GM20431 (cell line): ENCODE data around the gene PSPC1.
"Not testable (repeated sequence)": the region's sequence is repeated elsewhere in the genome, so short reads cannot be mapped to it uniquely, and the experiment has no call there.

Experiments used
- in situ Hi-C: fragments of 300-500 bp; cut with MseI, MboI; formaldehyde crosslinking; loops from one replicate; pipeline ENCODE4 v1.15.0; 2020; ENCODE audit warnings: low sequenced_read_pairs; ENCODE audit not compliant: unreplicated experiment

PSPC1 gene

DNA sequence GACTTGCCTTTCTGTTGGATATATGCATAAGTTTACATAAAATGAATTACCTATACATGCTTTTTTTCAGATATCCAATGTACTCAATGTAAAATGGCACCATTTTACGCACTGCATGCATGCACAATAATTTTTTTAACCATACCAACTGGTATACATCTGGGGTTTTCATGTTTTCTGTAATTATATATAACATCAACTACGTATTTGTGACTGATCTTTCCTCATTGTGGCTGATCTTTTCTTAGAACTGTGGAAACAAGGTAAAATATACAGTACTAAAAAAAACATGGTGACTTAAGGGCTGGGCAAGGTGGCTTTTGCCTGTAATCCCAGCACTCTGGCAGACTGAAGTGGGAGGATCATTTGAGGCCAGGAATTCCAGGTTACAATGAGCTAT, 18.5 kb downstream of the PSPC1 start:
- in situ Hi-C loops, result no loop called here

DNA sequence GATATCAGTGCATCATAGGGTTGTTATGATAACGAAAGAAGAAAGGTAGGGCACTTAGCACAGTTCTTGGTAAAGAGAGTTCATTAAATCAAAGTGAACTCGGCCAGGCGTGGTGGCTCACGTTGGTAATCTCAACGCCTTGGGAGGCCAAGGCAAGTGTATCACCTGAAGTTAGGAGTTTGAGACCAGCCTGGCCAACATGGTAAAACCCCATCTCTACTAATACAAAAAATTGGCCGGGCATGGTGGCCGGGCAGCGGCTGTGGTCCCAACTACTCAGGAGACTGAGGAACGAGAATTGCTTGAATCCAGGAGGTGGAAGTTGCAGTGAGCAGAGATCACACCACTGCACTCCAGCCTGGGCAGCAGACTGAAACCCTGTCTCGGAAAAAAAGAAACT, 19.1 kb downstream of the PSPC1 start:
- in situ Hi-C loops, result no loop called here

DNA sequence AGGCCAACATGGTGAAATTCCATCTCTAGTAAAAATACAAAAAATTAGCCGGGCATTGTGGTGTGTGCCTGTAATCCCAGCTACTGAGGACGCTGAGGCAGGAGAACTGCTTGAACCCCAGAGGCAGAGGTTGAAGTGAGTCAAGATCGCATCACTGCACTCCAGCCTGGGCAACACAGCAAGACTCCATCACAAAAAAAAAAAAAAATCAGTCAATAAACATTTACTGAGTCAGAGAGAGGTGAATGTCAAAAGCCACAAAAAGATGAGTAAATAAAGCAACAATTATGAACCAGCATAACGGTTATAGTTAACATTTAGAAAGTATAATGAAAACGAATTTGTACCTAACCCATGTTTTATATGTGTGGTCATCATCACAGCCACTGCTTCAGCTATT, 23.1 kb downstream of the PSPC1 start:
- in situ Hi-C loops, result no loop called here

DNA sequence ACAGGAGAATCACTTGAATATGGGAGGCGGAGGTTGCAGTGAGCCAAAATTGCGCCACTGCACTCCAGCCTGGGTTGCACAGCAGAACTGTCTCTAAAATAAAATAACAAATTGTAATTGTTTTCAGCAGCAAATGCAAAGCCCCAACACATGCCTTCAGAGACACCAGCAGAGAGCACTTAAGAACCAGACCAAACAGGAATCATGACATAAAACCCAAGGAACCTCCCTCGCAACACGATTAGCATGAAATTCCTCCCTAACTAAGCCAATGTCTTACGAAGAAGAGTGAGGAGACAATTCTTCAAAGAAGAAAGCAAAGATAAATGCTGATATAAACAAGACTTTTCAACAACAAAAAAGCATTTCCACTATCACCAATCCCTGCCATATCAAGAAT, 40.1 kb downstream of the PSPC1 start:
- in situ Hi-C loops, result no loop called here

DNA sequence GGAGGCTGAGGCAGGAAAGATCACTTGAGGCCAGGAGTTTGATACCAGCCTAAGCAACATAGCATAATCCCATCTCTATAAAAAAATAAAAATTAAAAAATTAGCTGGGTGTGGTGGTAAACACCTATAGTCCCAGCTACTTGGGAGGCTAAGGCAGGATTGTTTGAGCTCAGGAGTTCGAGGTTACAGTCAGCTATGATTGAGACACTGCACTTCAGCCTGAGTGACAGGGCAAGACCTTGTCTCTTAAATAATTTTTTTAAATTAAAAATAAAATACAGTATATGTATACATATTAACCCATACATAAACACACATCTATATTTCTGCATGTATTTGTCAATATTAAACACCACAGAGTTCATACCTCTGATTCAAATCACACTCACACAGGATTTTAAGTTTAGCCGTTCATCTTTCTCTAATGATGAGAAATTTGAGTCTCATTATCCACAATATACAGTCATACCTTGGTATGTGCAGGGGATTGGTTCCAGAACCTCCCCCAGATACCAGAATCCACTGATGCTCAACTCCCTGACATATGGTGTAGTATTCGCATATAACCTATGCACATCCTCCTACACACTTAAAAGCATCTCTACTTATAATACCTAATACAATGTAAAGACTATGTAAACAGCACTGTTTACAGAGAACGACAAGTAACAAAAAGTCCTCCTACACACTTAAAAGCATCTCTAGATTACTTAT, 44.7 kb downstream of the PSPC1 start:
- in situ Hi-C loops, result no loop called here

DNA sequence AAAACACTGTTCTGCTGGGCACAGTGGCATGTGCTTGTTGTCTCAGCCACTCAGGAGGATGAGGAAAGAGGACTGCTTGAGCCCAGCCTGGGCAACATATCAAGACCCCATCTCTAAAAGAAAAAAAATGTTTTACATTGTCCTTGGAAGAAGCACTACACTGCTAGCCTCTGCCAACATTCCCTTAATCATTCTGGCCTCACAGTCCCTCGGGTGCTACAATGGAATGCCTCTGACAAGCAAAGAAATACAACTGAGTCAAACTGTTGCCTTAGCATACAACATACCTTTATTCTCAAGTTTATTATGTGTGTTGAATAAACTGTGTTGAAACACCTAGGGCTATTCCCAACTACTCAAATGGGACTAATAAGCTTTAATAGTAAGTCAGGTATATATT, 56.1 kb downstream of the PSPC1 start:
- in situ Hi-C loops, result no loop called here

DNA sequence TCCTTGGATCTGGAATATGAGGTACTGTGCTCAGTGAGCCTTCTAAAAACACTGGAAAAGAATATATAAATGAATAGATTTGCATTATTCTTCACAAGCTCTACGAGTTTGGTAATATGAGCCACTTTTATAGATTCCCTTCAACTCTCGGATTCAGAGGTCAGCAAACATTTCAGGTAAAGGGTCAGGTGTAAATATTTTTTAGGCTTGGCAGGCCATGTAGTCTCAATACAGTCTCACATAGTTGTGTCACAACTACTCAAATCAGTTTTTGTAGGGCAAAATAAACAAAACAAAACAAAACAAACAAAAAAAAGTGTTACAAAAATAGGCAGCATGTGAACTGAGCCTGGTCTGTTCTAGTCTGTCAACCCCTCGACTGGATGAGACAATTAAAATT, 57.4 kb downstream of the PSPC1 start:
- in situ Hi-C loops, result no loop called here

DNA sequence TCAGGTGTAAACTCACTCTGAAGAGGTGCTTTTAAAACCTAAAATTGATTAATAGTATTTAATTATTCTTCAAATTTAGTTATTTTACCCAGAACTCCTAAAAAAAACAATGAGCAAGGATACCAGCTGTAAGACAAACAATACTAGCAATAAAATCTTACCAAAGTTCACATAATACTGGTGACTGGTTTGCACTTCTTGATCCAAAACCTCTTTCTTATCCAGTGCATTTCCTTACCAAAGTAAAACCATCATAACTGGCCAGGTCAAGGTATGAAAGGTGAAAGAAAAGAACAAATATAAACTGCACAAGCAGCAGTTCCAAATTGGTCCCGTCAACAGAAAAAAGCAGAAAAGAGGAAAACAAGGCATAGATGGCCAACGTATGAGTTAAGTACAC, 62.7 kb downstream of the PSPC1 start:
- in situ Hi-C loops, result no loop called here

DNA sequence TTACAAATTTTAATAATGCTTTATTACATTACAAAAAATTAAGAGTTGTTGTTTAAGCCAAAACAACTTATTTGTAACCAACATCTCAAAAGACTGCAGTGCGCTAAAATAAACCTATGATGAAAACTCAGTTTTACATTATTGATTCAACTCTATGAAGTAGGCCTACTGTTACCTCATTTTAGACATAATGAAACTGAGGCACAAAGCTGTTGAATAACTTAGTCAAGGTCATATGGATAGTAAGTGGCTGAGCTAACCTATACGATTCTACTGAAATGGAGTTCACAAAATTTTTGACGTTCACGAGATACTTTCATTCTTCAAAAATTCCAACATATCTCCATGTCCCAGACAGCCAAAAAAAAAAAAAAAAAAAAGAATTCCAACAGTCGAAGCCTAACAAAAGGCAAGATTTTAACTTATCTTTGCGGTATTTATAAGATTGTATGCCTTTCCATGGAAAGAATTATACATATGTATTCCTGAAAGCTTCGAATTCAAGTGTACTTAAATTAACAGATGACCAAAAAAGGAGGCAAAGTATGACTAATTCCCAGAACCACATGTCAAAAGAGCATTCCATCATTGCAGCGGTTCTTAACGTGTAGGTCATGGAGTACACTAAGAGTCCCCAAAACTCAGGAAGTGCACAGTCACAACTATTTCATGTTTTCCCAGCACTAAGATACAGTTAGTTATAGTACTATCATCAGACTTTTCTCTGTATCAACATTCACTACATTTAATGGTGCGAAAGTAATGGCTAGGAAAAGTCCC, 69.4 kb downstream of the PSPC1 start:
- in situ Hi-C loops, result no loop called here

DNA sequence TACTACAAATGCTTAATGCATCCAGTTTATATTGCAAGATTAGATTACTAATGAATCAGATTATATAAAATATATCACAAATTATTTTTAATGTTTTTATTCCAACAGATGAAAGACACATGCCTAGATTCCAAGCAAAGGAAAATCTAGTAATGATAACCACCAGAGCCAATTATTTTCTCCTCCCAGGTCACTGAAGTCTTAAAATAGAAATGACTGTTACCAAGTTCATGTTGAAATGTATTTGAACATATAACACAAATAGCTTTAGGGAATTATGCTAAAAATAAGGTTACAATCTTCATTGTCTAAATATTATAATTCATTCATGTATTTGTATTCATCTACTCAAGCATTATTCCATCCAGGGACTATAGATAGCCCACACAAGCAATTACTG, 73.0 kb downstream of the PSPC1 start:
- in situ Hi-C loops, result not testable (repeated sequence)

DNA sequence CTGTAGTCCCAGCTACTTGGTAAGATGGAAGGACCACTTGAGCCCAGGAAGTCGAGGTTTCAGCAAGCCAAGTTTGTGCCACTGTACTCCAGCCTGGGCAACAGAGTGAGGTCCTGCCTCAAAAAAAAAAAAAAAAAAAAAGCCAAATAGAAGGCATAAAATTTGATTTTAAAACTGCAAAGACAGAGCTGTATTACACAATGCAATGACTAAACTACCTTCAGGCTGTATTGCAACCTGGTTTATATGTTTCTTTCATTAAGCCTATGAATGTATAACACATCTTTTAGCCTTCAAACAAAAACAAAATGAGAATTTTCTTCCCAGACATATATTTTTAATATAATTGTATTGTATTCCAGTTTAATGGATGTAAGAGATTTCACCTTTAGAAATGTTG, 73.7 kb downstream of the PSPC1 start:
- in situ Hi-C loops, result not testable (repeated sequence)

DNA sequence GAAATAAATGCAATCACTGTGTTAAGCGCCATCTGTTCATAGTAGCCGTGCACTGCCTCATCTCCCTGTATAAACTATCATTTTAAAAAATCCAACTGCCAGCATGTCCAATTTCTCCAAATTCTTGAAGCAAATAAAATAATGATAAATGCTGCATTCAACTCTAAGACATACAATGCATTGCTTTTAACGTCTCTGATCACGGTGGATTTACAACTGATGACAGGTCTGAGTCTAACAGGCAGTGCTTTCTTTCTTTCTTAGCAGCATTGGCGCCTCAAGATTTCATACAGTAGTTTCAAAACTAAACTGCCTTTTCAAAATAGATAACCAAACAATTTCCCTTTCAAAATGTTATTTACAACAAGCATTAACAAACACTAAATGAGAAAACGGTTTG, 78.5 kb downstream of the PSPC1 start:
- in situ Hi-C loops, result not testable (repeated sequence)

DNA sequence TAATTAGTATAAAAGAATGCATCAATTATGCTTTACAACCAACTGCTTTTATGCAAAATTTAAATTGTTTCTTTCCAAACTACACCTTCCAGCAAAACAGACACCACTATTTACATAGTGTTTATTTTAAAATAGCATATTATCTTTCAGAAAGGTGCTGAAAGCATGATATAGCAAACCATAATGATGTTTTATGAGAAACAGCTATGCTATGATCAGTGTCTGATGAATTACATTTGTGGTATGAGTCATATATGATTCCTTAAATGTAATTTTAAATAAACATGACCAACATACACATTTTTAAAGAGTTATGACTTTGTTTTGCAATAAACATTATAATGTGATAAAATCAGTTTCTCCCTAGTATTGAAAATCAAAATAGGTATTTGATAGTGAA, 81.1 kb downstream of the PSPC1 start:
- in situ Hi-C loops, result not testable (repeated sequence)

DNA sequence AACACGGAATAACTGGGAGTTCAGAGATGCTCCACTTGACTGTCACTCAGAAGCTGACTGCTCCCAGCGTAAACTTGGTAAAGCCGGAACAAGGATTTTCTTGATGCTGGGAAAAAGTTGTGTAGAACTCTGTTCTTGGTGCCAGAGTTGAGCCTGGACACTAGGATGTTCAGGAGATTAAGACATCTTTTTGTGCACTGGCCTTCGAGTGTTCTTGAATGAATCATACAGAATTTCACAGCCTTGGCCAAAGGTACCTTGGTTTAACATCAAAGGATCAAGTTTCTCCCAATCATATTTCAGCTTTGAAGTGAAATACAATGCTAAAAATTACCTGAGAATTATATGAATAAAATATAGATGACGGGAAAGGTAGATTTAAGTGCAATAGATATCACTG, 81.8 kb downstream of the PSPC1 start:
- in situ Hi-C loops, result not testable (repeated sequence)

DNA sequence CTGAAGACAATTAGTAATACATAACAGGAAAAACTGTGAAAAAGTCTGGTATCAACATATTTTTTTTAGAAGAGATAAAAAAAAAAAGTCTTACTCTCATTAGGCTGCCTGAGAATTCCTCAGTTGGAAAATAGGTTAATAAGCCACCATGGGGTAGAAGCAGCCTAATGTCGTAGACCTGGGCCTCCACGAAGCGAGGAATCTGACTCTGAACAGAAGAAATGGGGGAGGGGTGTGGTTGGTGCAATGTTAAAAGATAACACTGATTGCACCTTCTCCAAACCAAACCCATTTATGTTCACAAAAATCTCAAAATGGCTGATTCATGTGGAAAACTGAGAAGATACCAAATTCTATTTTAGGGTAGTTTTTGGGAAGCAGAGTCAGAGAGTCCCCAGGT, 86.9 kb downstream of the PSPC1 start:
- in situ Hi-C loops, result no loop called here

DNA sequence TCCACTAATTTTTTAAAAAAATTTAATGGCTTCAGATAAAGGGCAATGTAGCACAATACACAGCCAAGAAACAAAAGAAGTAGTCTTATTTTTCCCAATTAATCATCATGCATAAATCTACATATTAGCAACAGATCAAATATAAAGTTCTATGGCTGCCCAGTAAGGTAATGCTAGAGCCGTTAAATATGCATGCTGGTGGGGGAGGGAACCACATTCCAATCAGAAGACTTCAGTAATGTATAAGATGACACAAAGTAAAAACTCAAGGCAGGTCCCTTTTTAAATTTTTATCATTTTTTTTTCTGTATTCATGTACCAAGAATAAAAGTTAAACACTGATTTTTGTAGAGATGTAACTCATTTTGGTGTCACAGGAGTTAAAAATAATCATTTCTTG, 87.3 kb downstream of the PSPC1 start:
- in situ Hi-C loops, result no loop called here

DNA sequence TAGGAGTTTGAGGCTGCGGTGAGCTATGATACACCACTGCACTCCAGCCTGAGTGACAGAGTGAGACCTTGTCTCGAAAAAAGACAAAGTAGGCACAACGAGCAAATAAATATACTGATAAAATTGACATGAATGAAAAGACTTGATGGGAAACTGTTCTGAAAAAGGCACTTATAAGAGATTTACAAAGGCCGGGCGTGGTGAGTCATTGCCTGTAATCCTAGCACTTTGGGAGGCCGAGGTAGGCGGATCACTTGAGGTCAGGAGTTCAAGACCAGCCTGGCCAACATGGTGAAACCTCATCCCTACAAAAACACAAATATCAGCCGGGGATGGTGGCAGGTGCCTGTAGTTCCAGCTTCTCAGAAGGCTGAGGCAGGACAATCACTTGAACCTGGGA, 91.3 kb downstream of the PSPC1 start:
- in situ Hi-C loops, result not testable (repeated sequence)

DNA sequence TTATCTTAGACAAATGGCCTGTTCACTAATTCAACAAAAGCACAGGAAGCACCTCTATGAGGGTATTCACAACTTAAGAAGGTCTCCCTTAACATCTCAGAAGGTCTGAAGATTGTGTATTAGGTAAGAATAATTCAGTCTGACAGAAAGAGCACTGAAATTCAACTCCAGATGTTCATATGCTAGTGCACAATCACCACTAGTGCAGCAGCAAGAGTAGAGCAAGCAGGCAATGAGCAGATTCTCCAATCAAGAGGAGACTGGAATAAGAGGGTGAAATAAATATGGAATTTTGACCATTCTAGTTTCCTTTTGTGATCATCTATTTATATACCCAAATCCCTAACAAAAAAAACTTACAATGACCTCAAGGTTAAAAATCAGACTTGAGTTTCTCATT, 97.3 kb downstream of the PSPC1 start:
- in situ Hi-C loops, result no loop called here

DNA sequence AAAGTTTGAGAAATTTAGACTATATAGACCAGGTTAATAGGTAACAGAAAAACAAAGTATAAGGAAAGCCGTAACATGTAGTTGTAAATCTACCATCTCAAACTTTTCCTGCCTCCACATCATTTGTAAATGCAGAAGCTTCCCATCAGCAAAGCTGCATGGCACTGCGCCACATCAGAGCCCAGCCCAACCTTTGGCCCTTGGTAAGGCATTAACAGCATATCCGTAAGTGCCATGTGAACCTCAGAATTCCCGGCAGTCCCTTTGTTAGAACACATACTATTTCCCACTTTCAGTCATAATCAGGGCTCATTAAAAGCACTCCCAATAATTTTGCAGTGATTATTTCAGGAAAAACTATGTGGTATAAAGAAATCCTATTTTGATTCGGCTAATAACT, 97.7 kb downstream of the PSPC1 start:
- in situ Hi-C loops, result no loop called here

DNA sequence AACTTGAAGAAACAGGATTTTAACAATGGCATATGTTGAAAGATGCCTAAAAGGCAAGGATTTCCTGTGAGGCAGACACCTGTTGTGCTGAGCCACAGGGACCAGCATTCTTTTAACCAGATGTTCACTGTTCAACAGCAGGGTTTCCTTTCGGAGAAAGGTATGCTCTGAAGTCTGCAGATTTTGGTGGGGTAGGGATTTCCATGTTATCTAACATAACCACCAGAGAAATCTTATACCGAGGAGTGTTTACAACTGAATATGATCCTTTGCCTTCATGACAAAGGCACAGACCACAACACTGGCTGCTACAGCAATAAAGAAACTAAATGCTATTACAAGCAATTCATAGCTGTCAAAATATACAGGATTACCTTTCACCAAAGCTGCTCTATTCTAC, 101.2 kb downstream of the PSPC1 start:
- in situ Hi-C loops, result no loop called here

DNA sequence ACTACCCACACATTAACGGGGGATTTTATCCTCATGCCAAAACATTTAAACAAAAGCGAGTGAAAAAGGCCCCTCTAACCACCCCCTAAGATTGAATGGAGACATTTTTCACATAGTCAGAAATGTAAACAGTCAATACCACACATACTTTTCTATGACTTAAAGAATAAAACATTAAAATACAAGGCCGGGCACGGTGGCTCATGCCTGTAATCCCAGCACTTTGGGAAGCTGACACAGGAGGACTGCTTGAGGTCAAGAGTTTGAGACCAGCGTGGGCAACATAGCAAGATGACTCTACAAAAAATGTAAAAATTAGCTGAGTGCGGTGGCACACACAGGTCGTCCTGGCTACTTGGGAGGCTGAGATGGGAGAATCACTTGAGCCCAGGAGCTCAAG, 102.0 kb downstream of the PSPC1 start:
- in situ Hi-C loops, result no loop called here

DNA sequence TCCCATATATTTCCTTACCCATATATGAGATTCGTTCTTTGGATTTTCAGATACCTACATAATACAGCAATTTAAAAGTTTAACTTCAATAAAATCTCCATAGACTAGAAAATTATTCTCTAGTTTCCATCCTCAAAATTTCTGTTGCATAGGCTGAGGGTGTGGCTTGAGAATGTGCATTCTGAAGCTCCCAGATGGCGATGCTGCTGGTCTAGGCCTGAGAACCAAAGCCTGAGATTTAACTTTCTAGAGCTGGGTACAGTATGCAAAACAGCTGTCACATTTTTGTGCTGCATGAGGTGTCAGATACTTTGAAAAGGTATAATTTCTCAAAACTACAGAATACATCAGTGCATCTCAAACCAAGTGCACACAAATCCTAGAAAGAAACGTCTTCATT, 106.6 kb downstream of the PSPC1 start:
- in situ Hi-C loops, result no loop called here
